ENCODE results near the gene DDIT4.

GRCh38 chr10:72235544-72236279 lies 38.0 kb upstream of the DDIT4 start:
- TF ChIP-seq CTCF (conservative IDR thresholded peaks at IDR 0.05; ENCODE audit: low read depth, low read length) (no peak), EZH2phosphoT487 (IDR thresholded peaks at IDR 0.05; ENCODE audit: borderline replicate concordance, low read length) (no peak), EZH2 (IDR thresholded peaks at IDR 0.05; ENCODE audit: low read length, unreplicated experiment) (no peak)

Data from PC-3 (cell line).